K562 (cell line): Measurements from ENCODE around the gene MPZL1. TPM values are rescaled to one million over a fixed set of nuclear protein-coding genes. Genes with fewer than 3 reads are reported as not detected.

Source experiments
- ATAC-seq: fragments of 200-7000 bp; cut with Tn5 transposase; 3 replicates; pipeline ENCODE4 v1.9.1; 2020; ENCODE audit warnings: moderate library complexity
- BruUV-seq: library from RNA; stranded (reverse); fragments of 400-500 nt; replicated peaks from 2 replicates; lab custom pipeline; 2021; lab: Mats Ljungman, UMichigan
- CTCF ChIA-PET: fragments of 300-600 bp; formaldehyde crosslinking; extraction: SDS; loops from one replicate; lab custom pipeline; 2021; ENCODE audit warnings: low intra/inter-chr PET ratio; lab: Yijun Ruan, JAX
- POLR2A ChIA-PET: fragments of 300-600, 350-650 bp; sonication (Branson Sonifier 250); formaldehyde crosslinking; extraction: SDS; loops from one replicate; lab custom pipeline; 2021; ENCODE audit warnings: antibody characterized with exemption, inconsistent platforms; lab: Yijun Ruan, JAX
- DNase-seq, 4 experiments: peaks; one replicate each; pipeline versions ENCODE4 v3.0.0 to v3.0.0-alpha.2; 2011 to 2018; ENCODE audit warnings: low spot score in 3 of 4, mixed read lengths in 3 of 4; ENCODE audit errors: extremely low read depth in 1 of 4
- FAIRE-seq: peaks from 2 replicates; lab custom pipeline; 2011; peaks lifted over from hg19 to GRCh38; lab: Jason Lieb, UNC
- H2AFZ ChIP-seq: 2 replicates; pipeline ENCODE4 v1.6.0; 2011; ENCODE audit warnings: low read depth, low read length, control low read depth, inconsistent platforms
- H3K27ac ChIP-seq: fragments of 200-600 bp; 3 replicates; pipeline ENCODE4 v1.8.0; 2011; ENCODE audit warnings: low read depth, mild to moderate bottlenecking, control low read depth, inconsistent platforms, low read length, moderate library complexity, mixed read lengths; ENCODE audit errors: extremely low read depth
- H3K27me3 ChIP-seq, 2 experiments: fragments of 300-600 bp in 1 of 2; 2 replicates in 1 of 2; 3 replicates in 1 of 2; pipeline versions ENCODE4 v1.6.0 to v1.8.0; 2011; ENCODE audit warnings: inconsistent platforms in 2 of 2, low read length in 2 of 2, mild to moderate bottlenecking in 1 of 2, mixed read lengths in 1 of 2, moderate library complexity in 1 of 2; ENCODE audit not compliant: control insufficient read depth in 2 of 2, insufficient read depth in 2 of 2
- H3K36me3 ChIP-seq: fragments of 300-600 bp; 3 replicates; pipeline ENCODE4 v1.8.0; 2011; ENCODE audit warnings: mild to moderate bottlenecking, low read length, inconsistent platforms; ENCODE audit not compliant: control insufficient read depth, insufficient read depth
- H3K4me1 ChIP-seq, 2 experiments: fragments of 200-600 bp in 1 of 2; replicated peaks in 1 of 2; 2 replicates in 1 of 2; 3 replicates in 1 of 2; pipeline versions ENCODE4 v1.5.1 to v1.8.0; 2011; ENCODE audit warnings: inconsistent platforms in 2 of 2, low read length in 2 of 2, mild to moderate bottlenecking in 1 of 2, mixed read lengths in 1 of 2, moderate library complexity in 1 of 2; ENCODE audit not compliant: control insufficient read depth in 2 of 2, insufficient read depth in 2 of 2
- H3K4me2 ChIP-seq: 2 replicates; pipeline ENCODE4 v1.6.1; 2011; ENCODE audit warnings: low read length, control low read depth, inconsistent platforms, mixed read lengths; ENCODE audit not compliant: insufficient read depth
- H3K4me3 ChIP-seq: fragments of 200-600 bp; sonication (generic), shearing (Covaris generic); 2 replicates; pipeline ENCODE4 v1.5.1; 2016; ENCODE audit warnings: control low read depth, inconsistent platforms
- H3K79me2 ChIP-seq: fragments of 200-600 bp; 3 replicates; pipeline ENCODE4 v1.8.0; 2011; ENCODE audit warnings: low read length, inconsistent platforms; ENCODE audit not compliant: control insufficient read depth, insufficient read depth
- H3K9ac ChIP-seq, 2 experiments: 2 replicates each; pipeline versions ENCODE4 v1.6.0 to v1.6.1; 2011; ENCODE audit warnings: low read depth in 2 of 2, low read length in 2 of 2, control low read depth in 1 of 2, inconsistent platforms in 1 of 2, mild to moderate bottlenecking in 1 of 2, mixed read lengths in 1 of 2; ENCODE audit not compliant: insufficient read depth in 1 of 2
- H3K9me1 ChIP-seq: one replicate; pipeline ENCODE4 v1.6.0; 2011; ENCODE audit warnings: inconsistent platforms, mild to moderate bottlenecking, low read length, moderate library complexity; ENCODE audit not compliant: control insufficient read depth, insufficient read depth
- H3K9me3 ChIP-seq: replicated peaks from 2 replicates; pipeline ENCODE4 v1.5.1; 2011; ENCODE audit warnings: low read depth, low read length, inconsistent platforms; ENCODE audit not compliant: control insufficient read depth, insufficient read depth
- H4K20me1 ChIP-seq: replicated peaks from 2 replicates; pipeline ENCODE4 v1.6.1; 2011; ENCODE audit warnings: low read length, inconsistent platforms, mixed read lengths; ENCODE audit not compliant: control insufficient read depth, insufficient read depth
- BHLHE40 ChIP-seq: IDR thresholded peaks from 2 replicates; pipeline ENCODE4 v1.6.1; 2011; ENCODE audit warnings: low read length, improper control_type of control experiment
- CBFA2T3 ChIP-seq: fragments of 450-650 bp; IDR thresholded peaks from 2 replicates; pipeline ENCODE4 v1.6.1; 2017
- EHMT2 ChIP-seq: fragments of 450-650 bp; IDR thresholded peaks from 2 replicates; pipeline ENCODE4 v1.6.1; 2018; ENCODE audit warnings: antibody characterized with exemption
- ELK1 ChIP-seq: sonication (generic); formaldehyde crosslinking; IDR thresholded peaks from 2 replicates; pipeline ENCODE4 v1.8.1; 2022; ENCODE audit warnings: missing genetic modification reagents
- NR2C1 ChIP-seq, 2 experiments: fragments of 450-650 bp; IDR thresholded peaks; 2 replicates each; pipeline ENCODE4 v1.6.1; 2017; ENCODE audit warnings: mild to moderate bottlenecking in 2 of 2, antibody characterized with exemption in 1 of 2, inconsistent platforms in 1 of 2, missing compliant biosample characterization in 1 of 2, missing genetic modification characterization in 1 of 2
- PRMT5 ChIP-seq: sonication (generic); formaldehyde crosslinking; IDR thresholded peaks from 2 replicates; pipeline ENCODE4 v1.5.0; 2020; ENCODE audit warnings: missing genetic modification reagents
- SIX5 ChIP-seq, 2 experiments: IDR thresholded peaks; 2 replicates each; pipeline ENCODE4 v1.6.1; 2011; ENCODE audit warnings: low read length in 2 of 2, borderline replicate concordance in 1 of 2, low read depth in 1 of 2, mild to moderate bottlenecking in 1 of 2, moderate library complexity in 1 of 2; ENCODE audit not compliant: insufficient read depth in 1 of 2
- TBP ChIP-seq: optimal IDR thresholded peaks from 2 replicates; pipeline ENCODE3; 2011; ENCODE audit warnings: low read depth, low read length, improper control_type of control experiment
- UBTF ChIP-seq, 2 experiments: IDR thresholded peaks; 2 replicates each; pipeline ENCODE4 v1.6.1; 2012; ENCODE audit warnings: improper control_type of control experiment in 2 of 2, low read depth in 2 of 2, low read length in 2 of 2, borderline replicate concordance in 1 of 2
- YBX1 ChIP-seq: fragments of 450-650 bp; IDR thresholded peaks from 2 replicates; pipeline ENCODE4 v1.7.1; 2016; ENCODE audit warnings: mild to moderate bottlenecking
- ZNF184 ChIP-seq: sonication (generic); formaldehyde crosslinking; IDR thresholded peaks from 2 replicates; pipeline ENCODE4 v1.5.0; 2020; ENCODE audit warnings: missing genetic modification reagents
- WGBS: fragments of 100-300 bp; shearing (Covaris generic); methylation state at CpG from one replicate; pipeline ENCODE4 v1.1.6; 2016; ENCODE audit warnings: low coverage, mixed read lengths; ENCODE audit not compliant: insufficient coverage; ENCODE audit errors: missing lambda C conversion rate; 5-methylcytosine and 5-hydroxymethylcytosine counted together
- in situ Hi-C: fragments of 300-500 bp; cut with MboI; formaldehyde crosslinking; loops from 4 replicates; pipeline ENCODE4 v1.15.0; 2018; ENCODE audit warnings: inconsistent platforms, mixed read lengths
- intact Hi-C: fragments of 100-400 bp; cut with micrococcal nuclease; formaldehyde crosslinking; loops from 2 replicates; pipeline ENCODE4 v1.14.2; 2022
- polyA plus RNA-seq, 8 experiments: library from polyadenylated mRNA; depleted of rRNA in 4 of 8; stranded (reverse) in 5 of 8; unstranded in 3 of 8; fragments of >200 nt; fragmentation: Nextera tagmentation in 2 of 8; fragmentation: Illumina TruSeq in 1 of 8; extraction: Ambion mirVana in 2 of 8; extraction: Trizol in 1 of 8; gene quantifications; 2 replicates each; pipeline versions ENCODE4 v1.2.1 to v1.2.3, GENCODE V29; 2011 to 2014; ENCODE audit warnings: inconsistent platforms in 1 of 8, missing spikeins in 1 of 8
- total RNA-seq, 7 experiments: library from RNA; depleted of rRNA in 6 of 7; stranded (reverse); fragments of >200 nt in 6 of 7; fragmentation: Illumina TruSeq in 2 of 7; extraction: Trizol in 2 of 7; gene quantifications; 2 replicates each; pipeline versions ENCODE4 v1.2.1 to v1.2.3, GENCODE V29; 2011 to 2021; ENCODE audit warnings: low replicate concordance in 1 of 7
- TF ChIP-seq, protein P1 (sequence below): sonication (generic); formaldehyde crosslinking; IDR thresholded peaks from 2 replicates; pipeline ENCODE4 v1.8.0; 2022; ENCODE audit warnings: missing genetic modification reagents, mild to moderate bottlenecking, moderate library complexity, borderline replicate concordance
- TF ChIP-seq, protein P2 (sequence below): sonication (generic); formaldehyde crosslinking; IDR thresholded peaks from 2 replicates; pipeline ENCODE4 v1.9.0; 2022; ENCODE audit warnings: mild to moderate bottlenecking, missing genetic modification reagents
- TF ChIP-seq, protein P3 (sequence below): fragments of 250-450 bp; sonication (Bioruptor Pico); IDR thresholded peaks from 2 replicates; pipeline ENCODE4 v1.8.0; 2022; ENCODE audit warnings: moderate library complexity, mild to moderate bottlenecking, inconsistent platforms

MPZL1 gene
- total and polyA plus RNA-seq, 9 of the 15 experiments (the other 6 are each of a cell fraction or from before 2014, with no cell fraction given): 14.5 to 153 (median 66.5) TPM

- H3K79me2 ChIP-seq: peaks cover 60% of the 10 kb centered on the region
- H4K20me1 ChIP-seq: peaks cover 10% of the 10 kb centered on the region; the same call in 1 of the 2 replicates
- H3K9me1 ChIP-seq: peaks cover 7% of the 10 kb centered on the region
- peak overlapping the region; percentile 86 for H3K4me2 ChIP-seq
- no peak for FAIRE-seq
- BruUV-seq: no TSS peak
- peaks cover 10% of the 10 kb centered on the region; the same call in 1 of the 3 replicates for H3K36me3 ChIP-seq
- H2AFZ ChIP-seq: no peak overlapping the region
- WGBS: 14% methylated on average over 2 of the region's 2 CpGs
- in situ Hi-C loops (no loop called here), intact Hi-C loops (loop anchor here (2.0 to 5.0 kb wide), 2 partner anchors 37 to 198 kb away; no protein-coding TSS in a partner anchor)
- peak overlapping the region; percentile 1; the same call in 1 of the 3 replicates for H3K27ac ChIP-seq
- ChIA-PET CTCF (no interaction called here), POLR2A (interaction anchor here (0.5 to 2.3 kb wide), 11 partner anchors 7 to 341 kb away, joined by 3 to 8 read pairs (median 3); partner anchors contain the start of gene DCAF6)
- peak; percentile 9 for ATAC-seq
- H3K9ac ChIP-seq: peak overlapping the region; percentile 34 to 78; a peak in 3 of 4 replicates
- H3K4me1 ChIP-seq: peaks cover 27 to 37% of the 10 kb centered on the region in 2 experiments; a peak in 4 of 5 replicates
- peak in 2 of 4 experiments; percentile 51 to 71 for DNase-seq
- H3K4me3 ChIP-seq: peak overlapping the region; percentile 2; the same call in 1 of the 2 replicates
- no peaks in the 10 kb centered on the region for H3K27me3 ChIP-seq
- no peaks in the 10 kb centered on the region for H3K9me3 ChIP-seq
- TF ChIP-seq PRMT5 (CRISPR knock-in tag): no peak
- TF ChIP-seq SIX5 (IDR thresholded peaks at IDR 0.05; ENCODE audit: borderline replicate concordance in 1 of 2, insufficient read depth in 1 of 2, low read depth in 1 of 2, low read length in 2 of 2): no peak
- TF ChIP-seq, protein P1, sequence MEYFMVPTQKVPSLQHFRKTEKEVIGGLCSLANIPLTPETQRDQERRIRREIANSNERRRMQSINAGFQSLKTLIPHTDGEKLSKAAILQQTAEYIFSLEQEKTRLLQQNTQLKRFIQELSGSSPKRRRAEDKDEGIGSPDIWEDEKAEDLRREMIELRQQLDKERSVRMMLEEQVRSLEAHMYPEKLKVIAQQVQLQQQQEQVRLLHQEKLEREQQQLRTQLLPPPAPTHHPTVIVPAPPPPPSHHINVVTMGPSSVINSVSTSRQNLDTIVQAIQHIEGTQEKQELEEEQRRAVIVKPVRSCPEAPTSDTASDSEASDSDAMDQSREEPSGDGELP (CRISPR knock-in tag): no peak
- TF ChIP-seq, protein P2, sequence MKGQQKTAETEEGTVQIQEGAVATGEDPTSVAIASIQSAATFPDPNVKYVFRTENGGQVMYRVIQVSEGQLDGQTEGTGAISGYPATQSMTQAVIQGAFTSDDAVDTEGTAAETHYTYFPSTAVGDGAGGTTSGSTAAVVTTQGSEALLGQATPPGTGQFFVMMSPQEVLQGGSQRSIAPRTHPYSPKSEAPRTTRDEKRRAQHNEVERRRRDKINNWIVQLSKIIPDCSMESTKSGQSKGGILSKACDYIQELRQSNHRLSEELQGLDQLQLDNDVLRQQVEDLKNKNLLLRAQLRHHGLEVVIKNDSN: no peak
- TF ChIP-seq ELK1: no peak
- TF ChIP-seq UBTF (IDR thresholded peaks at IDR 0.05; ENCODE audit: borderline replicate concordance in 1 of 2, low read depth in 2 of 2, low read length in 2 of 2): 0 out of 4 replicates have a peak, but pooled peaks of 1 of the 2 experiments have one; percentile 32
- no peak for TF ChIP-seq YBX1
- TF ChIP-seq EHMT2: 0 out of 2 replicates have a peak, but pooled peaks have one; percentile 21
- TF ChIP-seq, protein P3, sequence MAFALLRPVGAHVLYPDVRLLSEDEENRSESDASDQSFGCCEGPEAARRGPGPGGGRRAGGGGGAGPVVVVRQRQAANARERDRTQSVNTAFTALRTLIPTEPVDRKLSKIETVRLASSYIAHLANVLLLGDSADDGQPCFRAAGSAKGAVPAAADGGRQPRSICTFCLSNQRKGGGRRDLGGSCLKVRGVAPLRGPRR: no peak
- peak; percentile 53 for TF ChIP-seq CBFA2T3
- TF ChIP-seq NR2C1 (IDR thresholded peaks at IDR 0.05): no peak
- TF ChIP-seq NR2C1 (tag; IDR thresholded peaks at IDR 0.05): no peak
- TF ChIP-seq ZNF184: no peak
- TF ChIP-seq TBP: peak; percentile 32
- TF ChIP-seq BHLHE40: no peak
These were observed 2.0 kb downstream of the MPZL1 start for GRCh38 chr1:167723707-167724323.
